ENCODE results near the gene OBSCN.

Gene OBSCN

DNA sequence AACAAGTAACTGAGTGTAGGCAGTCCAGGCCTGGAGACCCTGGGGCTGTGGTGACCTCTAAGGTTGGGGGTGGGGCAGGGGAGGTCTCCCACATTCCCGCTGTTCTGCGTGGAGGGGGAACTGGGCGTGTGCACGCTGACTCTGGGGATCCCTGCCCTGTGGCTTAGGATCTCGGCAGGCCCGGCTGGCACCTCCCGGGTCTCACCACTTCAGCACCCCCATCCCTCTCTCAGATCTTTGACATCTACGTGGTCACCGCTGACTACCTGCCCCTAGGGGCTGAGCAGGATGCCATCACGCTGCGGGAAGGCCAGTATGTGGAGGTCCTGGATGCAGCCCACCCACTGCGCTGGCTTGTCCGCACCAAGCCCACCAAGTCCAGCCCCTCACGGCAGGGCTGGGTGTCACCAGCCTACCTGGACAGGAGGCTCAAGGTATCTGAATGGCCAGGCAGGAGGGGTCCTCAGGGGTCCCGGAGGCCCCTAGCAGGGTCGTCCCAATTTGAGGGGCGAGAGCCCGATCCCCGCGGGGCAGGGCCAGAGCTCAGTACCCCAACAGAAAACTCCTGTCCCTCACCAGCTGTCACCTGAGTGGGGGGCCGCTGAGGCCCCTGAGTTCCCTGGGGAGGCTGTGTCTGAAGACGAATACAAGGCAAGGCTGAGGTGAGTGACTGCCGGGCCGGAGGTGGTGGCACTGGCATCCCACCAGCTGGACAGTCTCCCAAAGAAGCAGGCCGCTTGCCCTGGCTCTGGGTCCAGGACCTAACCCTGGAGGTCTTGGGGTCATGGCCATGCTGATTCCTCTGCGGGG lies 130.1 kb downstream of the OBSCN start:
- DNase-seq (ENCODE audit: low read depth in 2 of 2, low spot score in 1 of 2): no peak

DNA sequence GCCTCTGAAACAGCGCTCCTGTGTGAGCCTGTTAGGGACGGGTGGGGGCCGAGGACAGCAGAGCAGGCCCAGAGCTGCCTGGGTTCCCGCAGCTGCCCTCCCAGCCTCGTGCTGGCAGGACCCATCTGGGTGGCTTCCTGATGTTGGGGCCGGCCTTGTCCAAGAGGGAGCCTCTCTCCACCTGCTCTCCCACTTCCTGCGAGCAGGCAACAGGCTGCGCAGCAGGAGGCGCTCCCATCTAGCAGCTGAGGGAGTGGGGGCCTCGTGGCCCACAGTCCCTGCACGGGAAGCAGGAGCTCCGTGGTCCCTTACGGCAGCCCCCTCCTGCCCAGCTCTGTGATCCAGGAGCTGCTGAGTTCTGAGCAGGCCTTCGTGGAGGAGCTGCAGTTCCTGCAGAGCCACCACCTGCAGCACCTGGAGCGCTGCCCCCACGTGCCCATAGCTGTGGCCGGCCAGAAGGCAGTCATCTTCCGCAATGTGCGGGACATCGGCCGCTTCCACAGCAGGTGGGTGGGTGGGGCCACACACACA lies 130.7 kb downstream of the OBSCN start:
- DNase-seq (ENCODE audit: low read depth in 2 of 2, low spot score in 1 of 2): no peak

DNA sequence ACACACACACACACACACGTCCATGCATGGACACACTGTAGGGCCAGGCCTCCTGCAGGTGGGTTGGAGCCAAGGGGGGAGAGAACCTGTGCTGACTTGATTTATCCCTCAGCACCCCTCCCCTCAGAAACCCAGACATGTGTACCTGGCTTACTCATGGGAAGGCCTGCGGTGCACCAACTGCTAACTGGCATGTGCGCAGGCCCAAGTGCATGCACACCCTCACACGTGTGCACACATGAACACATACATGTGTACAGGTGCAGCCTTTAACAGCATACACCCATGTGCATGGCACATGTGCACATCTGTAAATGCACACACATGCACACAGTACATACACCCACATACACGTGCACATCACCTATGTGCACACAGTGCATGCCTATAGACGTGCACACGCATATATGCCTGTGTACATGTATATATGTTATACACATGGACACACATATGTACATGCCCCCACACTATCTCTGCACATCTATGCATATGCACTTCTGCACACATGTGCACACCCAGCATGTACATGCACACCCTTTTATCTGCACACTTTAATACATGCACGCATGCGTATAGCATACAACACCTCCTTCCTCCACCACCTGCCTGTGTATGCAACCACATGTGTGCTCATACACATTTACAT lies 131.3 kb downstream of the OBSCN start:
- no peak for DNase-seq (ENCODE audit: low read depth in 2 of 2, low spot score in 1 of 2)

DNA sequence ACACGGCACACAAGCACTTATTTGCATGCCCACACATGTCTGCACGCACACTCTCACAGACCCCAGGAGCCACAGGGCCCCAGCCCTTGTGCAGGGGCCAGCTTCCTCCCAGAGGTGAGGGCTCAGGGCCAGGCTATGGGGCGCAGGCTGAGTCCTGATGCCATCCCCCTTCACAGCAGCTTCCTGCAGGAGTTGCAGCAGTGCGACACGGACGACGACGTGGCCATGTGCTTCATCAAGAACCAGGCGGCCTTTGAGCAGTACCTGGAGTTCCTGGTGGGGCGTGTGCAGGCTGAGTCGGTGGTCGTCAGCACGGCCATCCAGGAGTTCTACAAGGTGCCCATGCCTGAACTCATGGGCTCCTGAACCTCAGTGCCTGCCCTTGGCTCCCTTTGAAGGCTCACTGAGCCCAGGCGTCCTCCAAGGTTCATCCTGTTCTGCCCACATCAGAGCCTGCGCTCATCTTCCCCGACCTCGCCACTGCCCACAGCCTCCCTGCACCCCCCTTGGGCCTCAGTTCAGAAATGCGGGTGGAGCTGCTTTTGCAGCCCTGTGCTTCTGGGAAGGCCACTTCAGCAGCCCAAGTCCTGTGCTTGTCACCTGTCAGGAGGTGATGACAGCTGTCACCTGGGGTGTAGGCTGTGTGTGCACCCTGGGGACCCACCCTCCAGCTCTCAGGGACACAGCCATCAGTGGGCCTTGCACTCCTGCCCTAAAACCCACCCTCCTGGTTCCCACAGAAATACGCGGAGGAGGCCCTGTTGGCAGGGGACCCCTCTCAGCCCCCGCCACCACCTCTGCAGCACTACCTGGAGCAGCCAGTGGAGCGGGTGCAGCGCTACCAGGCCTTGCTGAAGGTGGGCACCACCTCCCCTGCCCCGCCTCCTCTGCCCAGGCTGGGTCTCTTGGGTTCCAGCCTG lies 132.2 kb downstream of the OBSCN start:
- DNase-seq (ENCODE audit: low read depth in 2 of 2, low spot score in 1 of 2): no peak

DNA sequence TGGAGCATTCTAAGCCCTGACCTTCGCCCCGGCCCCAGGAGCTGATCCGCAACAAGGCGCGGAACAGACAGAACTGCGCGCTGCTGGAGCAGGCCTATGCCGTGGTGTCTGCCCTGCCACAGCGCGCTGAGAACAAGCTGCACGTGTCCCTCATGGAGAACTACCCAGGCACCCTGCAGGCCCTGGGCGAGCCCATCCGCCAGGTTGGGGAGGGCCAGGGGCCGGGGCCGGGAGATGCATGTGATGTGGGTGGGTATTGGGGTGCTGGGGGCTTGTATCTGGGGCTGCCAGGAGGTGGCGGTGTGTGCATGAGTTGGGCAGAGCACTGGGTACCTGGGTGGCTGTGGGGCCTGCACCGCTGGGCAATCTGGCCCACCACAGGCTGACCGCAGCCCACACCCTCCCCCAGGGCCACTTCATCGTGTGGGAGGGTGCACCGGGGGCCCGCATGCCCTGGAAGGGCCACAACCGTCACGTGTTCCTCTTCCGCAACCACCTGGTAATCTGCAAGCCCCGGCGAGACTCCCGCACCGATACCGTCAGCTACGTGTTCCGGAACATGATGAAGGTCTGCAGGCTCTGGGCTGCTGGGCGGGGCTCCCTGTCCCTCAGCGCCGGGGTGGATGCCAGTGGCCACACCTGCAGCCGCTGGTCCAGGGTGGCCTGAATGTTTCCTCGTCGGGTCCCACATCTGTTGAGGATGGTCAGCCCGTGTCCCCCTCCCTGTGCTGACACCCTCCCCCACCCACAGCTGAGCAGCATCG lies 133.0 kb downstream of the OBSCN start:
- no peak for DNase-seq (ENCODE audit: low read depth in 2 of 2, low spot score in 1 of 2)

DNA sequence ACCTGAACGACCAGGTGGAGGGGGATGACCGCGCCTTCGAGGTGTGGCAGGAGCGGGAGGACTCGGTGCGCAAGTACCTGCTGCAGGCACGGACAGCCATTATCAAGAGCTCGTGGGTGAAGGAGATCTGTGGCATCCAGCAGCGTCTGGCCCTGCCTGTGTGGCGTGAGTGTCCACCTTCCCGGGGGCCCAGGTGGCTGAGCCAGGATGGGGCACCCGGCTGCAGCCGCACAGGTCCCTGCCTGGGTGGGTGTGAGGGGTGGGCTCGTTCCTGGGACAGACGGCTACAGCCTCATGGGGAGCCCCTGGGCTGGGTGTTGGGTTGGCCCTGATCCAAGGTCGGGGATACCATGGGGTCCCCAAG lies 133.6 kb downstream of the OBSCN start:
- no peak for DNase-seq (ENCODE audit: low read depth in 2 of 2, low spot score in 1 of 2)

DNA sequence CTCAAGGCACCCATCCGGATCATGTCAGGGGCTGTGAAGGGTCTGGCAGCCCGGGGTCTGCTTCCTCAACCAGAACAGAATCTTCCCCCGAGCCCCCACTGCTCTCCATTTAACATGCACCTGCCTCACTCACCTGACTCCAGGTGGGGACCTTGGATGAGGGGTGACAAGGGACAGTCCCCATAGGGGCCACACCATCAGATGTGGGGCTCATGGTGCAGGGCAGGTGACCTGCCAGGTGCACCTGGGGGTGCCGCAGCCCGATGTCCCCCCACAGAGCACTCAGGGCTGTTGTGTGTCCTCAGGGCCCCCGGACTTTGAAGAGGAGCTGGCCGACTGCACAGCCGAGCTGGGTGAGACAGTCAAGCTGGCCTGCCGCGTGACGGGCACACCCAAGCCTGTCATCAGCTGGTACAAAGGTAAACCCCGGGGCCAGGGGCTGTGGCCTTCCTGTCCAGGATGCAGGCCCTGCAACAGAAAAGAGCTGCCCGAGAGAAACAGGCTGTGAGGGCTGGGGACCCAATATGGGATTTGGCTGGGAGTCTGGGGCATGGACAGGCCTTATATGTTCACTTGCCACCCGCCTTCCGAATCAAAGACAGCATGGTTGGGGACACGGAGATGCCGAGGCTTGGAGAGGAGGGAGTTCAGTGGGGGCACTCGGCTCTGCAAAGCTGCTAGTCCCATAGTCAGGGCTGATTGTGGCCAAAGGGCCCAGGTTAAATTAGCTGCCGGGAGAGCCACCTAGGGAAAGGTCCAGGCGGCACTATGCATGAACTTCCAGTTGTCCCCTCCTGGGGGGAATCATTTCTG lies 134.2 kb downstream of the OBSCN start:
- no peak for DNase-seq (ENCODE audit: low read depth in 2 of 2, low spot score in 1 of 2)

DNA sequence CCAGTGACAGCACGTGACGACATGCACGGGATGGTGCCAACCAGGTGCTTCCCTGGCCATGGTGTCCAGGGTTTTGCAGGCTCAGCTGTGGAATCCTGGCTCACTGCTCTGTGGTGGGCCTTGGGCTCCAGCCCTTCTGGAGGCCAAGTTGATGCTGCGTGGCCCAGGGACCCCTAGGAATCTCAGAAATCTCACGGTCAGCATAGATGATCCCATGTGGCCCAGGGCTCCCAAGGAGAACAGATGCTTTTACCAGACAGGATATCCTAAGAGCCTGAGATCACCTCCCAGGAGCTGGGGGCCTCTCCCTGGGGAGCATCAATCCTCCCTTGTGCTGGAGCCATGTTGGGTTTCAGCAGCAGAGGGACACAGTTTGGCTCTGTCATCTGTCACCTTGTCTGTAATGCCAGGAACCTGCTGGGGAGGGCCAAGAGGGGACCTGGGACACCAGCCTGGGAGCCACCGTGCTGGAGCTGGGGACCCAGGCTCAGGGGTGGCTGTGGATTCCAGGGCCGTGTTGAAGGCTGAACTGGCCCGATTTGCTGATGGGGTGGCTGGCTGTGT lies 134.9 kb downstream of the OBSCN start:
- no peak for DNase-seq (ENCODE audit: low read depth in 2 of 2, low spot score in 1 of 2)

DNA sequence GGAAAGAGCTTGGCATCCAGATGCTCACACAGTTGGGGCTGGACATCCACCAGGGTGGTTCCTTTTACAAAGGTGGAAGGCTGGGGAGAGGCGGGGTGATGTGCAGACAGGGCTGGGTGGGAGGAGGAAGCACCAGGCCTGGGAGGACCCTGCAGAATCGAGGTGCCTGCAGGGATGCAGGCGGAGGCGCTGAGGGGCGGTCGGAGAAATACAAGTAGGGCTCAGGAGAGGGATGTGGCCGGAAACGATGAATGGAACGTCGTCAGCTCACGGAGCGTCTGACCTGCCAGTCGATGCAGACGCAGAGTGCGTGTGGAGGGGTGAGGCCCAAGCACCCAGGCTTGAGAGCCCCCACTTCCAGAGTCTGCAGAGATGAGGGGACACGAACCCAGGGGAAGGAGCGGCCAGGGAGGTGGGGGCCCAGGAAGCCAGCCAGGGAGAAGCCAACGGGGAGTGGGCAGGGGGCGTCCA lies 135.4 kb downstream of the OBSCN start:
- no peak for DNase-seq (ENCODE audit: low read depth in 2 of 2, low spot score in 1 of 2)

DNA sequence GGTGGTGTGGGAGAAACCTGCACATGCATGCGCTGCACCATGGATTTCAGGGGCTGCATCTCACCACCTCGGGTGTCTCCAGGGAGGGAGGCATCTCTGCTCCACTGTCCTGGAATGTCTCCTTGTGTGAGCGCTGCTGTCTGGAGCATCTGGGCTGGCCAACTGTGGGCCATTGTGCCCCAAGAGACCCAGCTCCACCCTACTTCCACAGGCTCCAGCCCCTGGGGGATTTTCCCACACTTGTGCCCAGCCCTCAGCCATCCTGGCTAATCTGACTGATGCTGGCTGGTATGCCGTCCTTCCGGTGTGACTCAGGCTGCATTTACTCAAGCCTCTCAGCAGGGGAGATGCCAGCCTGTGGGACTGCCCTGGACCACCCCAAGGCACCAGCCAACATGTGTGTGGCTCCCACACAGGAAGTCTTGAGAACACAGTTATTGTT lies 136.8 kb downstream of the OBSCN start:
- no peak for DNase-seq (ENCODE audit: low read depth in 2 of 2, low spot score in 1 of 2)

DNA sequence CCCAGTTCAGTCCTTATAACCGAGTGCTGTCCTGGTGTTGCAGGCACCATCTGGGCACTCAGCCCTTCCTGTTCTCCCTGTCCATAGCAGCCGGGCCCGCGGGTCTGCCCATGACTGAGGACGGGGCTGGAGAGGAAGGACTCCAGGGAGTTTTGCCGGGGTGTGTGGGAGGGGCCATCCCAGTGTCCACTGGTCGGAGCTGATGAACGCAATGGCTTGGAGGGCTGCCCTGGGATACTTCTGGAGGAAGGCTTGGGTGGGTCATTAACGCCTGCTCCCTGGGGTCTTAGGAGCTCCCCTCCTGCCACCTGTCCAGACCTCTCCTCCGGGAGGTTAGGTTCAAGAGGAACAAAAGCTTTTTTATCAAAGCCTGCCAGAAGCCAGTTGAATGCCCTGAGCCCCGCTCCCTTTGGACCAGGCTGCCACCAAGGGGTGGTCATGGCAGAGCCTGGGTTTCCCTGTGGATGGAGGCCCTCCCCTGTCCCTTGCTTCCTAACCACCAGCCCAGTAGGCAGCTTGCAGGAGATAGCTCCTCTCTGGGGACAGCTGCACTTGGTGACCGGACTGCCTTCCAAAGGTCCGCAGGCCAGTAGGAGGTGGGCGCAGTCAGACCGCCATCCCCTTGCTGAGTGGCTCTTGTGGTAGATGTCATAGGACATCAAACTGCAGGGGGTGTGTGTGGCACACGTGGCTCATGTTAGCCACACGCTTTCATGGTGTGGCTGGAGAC lies 137.5 kb downstream of the OBSCN start:
- DNase-seq (ENCODE audit: low read depth in 2 of 2, low spot score in 1 of 2): no peak

DNA sequence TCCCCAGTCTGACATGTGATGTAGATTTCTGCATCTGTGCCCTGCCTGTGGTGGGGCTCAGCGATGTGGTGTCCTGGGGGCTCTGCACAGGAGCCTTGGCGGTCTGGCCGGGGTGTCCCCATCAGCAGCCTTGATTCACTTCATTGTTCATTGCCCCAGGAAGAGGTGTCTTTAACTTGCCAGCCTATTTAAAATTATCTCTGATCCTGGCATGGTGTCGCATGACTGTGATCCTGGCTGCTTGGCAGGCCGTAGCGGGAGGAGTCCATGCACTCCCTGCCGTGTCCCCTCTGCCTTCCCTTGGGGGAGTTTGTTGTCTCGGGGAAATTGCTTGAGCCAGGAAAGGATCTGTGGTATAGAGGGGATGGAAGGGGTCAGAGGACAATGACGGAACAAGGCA lies 138.9 kb downstream of the OBSCN start:
- no peak for DNase-seq (ENCODE audit: low read depth in 2 of 2, low spot score in 1 of 2)

DNA sequence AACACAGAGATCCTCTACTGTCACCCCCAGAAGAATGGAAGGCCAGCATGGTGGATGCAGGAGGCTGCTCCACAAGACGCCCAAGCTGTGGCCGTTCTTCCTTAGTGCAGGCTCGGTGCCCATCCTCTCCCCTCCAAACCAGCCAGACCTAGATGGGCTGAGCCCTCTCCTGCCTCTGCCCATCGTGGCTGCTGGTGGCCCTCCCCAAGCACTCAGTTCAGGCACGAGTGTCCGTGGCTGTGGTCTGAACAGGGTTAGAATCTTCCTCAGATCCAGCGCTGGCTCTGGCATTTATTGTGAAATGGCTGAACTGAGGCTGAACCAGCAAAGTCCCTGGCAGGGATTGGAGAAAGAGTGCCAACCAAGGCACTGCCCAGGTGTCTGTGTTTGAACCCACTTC lies 139.3 kb downstream of the OBSCN start:
- DNase-seq (ENCODE audit: low read depth in 2 of 2, low spot score in 1 of 2): no peak

DNA sequence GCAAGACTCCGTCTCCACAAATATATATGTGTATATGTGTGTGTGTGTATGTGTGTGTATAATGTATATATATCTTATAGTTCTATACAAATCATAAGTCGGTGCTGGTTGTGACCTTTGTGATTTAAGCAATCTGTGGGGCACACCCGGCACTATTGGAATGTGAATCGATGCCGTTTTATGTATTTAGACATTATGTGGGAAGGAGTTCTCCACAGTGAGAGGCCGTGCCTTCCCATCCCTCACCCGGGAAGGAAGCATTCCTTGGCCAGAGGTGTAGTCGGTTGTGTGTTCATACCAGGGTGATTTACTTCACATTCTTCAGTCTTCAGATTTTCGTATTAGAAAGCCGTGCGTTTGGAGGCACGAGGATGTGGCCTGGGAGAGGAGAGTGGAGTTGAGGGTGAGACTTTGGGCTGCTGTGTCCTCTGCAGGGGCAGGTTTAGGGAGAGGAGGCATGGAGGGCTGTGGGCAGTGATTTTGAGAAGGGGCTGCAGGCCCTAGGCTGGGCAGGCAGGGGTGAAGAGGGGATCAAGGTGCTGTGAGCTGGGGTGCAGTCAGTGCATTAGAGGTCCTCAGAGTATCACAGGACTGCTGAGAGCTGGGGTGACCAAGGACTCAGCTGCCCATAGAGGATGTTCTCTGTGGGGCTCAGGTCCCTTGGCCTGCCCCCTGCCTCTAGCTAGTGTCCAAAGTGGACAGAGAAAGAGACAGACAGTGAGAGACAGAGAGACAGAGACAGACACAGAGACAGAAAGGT lies 141.0 kb downstream of the OBSCN start:
- no peak for DNase-seq (ENCODE audit: low read depth in 2 of 2, low spot score in 1 of 2)

DNA sequence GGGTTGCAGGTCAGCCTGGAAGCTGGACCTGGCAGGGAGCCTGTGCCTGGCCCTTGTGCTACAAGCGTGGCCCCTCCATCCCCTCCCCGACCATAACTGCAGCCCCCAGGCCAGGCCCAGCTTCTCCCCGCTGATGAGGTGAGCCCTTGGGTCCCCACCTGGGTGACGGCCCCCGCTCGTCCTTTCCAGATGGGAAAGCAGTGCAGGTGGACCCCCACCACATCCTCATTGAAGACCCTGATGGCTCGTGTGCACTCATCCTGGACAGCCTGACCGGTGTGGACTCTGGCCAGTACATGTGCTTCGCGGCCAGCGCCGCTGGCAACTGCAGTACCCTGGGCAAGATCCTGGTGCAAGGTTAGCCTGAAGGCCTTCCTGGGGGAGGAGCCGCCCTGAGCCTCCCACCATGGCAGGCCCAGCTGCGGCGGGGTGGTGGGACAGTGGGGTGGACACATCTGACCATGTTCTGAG lies 141.9 kb downstream of the OBSCN start:
- no peak for DNase-seq (ENCODE audit: low read depth in 2 of 2, low spot score in 1 of 2)

DNA sequence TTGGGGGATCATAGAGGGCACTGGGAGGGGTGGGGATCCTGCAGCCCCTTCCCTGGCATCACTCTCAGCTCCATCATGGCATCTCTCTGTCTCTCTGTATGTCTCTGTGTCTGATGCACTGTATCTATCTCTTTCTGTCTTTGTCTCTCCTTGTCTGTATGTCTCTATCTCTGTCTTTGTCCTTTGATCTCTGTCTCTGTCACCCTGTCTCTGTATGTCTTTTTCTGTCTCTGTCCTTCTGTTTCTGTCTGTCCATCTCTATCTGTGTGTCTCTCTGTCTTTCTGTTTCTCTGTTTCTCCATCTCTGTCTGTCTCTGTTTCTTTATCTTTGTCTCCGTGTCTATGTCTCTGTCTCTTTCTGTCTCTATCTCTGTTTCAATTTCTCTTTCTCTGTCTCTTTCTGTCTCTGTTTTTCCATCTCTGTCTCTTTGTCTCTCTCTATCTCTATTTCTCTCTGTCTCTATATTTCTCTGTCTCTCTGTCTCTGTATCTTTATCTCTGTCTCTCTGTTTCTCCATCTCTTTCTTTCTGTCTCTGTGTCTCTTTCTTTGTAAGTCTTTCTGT lies 142.4 kb downstream of the OBSCN start:
- no peak for DNase-seq (ENCODE audit: low read depth in 2 of 2, low spot score in 1 of 2)

All from stimulated activated CD8-positive, alpha-beta memory T cell treated with anti-CD3 and anti-CD28 coated beads, Interleukin-4, amount 100 ng/mL, for 4 hours (primary cell).